ENCODE measurements around the gene TRERF1.

The TRERF1 gene

DNA sequence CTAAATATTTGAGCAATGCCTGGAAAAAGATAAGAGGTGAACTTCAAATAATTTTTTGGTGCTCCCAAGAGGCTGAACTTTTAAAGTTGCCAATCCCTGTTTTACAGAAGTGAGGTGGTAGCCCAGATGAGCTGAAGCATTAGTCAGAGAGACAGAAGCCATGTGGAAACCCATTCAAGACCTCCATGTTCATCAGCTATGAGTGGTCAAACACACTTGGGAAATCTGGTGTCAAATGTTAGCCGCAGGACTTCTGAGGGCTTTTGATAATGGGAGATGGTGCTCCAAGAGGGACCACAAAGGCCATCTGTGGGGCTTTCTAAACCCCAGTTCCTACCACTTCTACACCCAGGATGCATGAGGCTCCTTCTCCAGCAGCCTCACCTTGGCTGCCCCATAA lies 156.5 kb downstream of the TRERF1 start:
- Histone ChIP-seq H3K9ac (0 out of 22 replicates have a peak overlapping the region, but pooled peaks of 1 of the 11 experiments have one; percentile 14), H4K20me1 (peaks cover 0 to 9% (median 0%) of the 10 kb centered on the region in 11 experiments; a peak in 2 of 22 replicates), H3K4me2 (peak overlapping the region in 9 of 11 experiments; percentile 17 to 82 (median 62); a peak in 15 of 22 replicates), H3K4me1 (peaks cover 23 to 48% (median 36%) of the 10 kb centered on the region in 10 experiments), H3K27ac (peak overlapping the region in 3 of 11 experiments; percentile 33 to 52 (median 47); a peak in 6 of 22 replicates), H3K27me3 (no peaks in the 10 kb centered on the region), H3K36me3 (peaks cover 22 to 94% (median 59%) of the 10 kb centered on the region in 11 experiments), H3K4me3 (no peak overlapping the region), H3K9me3 (replicated peaks in 1 of 11) (no peaks in the 10 kb centered on the region)
- TF ChIP-seq Cebpa-rat (IDR thresholded peaks at IDR 0.05): no peak

DNA sequence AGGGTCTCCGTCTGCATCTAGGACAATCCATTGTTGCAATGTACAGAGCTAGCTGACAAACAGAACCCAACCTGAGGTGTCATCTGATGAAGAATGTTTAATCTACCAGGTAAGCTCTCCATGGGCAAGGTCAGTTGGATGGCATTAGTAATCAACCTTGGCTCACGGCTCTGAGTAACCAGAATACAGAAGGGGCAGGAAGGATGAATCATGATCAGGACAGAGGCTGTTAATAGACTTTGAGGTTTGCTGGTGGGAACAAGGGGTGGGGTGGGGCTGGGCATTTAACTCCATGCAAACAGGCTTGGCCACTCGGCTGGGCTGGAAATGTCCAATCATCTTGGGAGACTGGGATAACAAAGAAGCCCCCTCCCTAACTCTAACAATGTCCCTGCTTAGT lies 157.0 kb downstream of the TRERF1 start:
- Histone ChIP-seq H3K9me3 (replicated peaks in 1 of 11) (no peaks in the 10 kb centered on the region), H4K20me1 (peaks cover 0 to 6% (median 0%) of the 10 kb centered on the region in 11 experiments; a peak in 2 of 22 replicates), H3K27me3 (no peaks in the 10 kb centered on the region), H3K4me3 (no peak overlapping the region), H3K9ac (no peak overlapping the region), H3K4me2 (peak overlapping the region in 9 of 11 experiments; percentile 10 to 82 (median 62); a peak in 16 of 22 replicates), H3K36me3 (peaks cover 20 to 94% (median 59%) of the 10 kb centered on the region in 11 experiments), H3K27ac (peak overlapping the region in 3 of 11 experiments; percentile 33 to 52 (median 47); a peak in 6 of 22 replicates), H3K4me1 (peaks cover 23 to 48% (median 36%) of the 10 kb centered on the region in 10 experiments)
- no peak for TF ChIP-seq Cebpa-rat (IDR thresholded peaks at IDR 0.05)

DNA sequence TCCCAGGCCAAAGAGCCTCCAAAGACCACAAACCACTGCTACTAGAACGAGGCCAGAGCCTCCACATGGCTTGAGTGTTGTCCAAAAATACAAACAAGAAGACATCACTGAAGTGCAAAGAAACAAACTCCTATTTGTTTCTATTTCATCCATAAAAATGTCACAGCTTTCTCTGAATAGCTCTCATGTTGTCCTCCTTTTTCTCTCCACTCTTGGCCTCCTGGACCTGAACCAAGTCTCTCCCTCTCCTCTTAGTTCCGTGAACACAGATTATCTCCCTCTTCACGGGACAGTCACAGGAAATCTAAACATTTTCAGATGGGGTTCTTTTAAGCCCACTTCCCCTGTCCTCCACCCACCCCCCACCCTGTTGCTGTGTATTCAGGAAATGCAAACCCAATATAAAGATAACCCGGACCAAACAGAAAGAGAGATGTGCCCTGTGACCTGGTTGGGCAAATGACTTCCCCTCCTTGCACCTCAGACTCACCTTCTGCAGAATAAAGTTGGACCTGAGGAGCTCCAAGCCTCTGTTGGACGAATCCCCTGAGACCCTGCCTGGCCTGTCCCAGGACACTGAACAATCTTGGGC lies 158.2 kb downstream of the TRERF1 start:
- no peak overlapping the region for H3K9ac ChIP-seq
- peak overlapping the region; percentile 45 to 82 (median 64) for H3K4me2 ChIP-seq
- H3K27me3 ChIP-seq: no peaks in the 10 kb centered on the region
- peaks cover 0 to 2% (median 0%) of the 10 kb centered on the region in 11 experiments; a peak in 1 of 22 replicates for H3K9me3 ChIP-seq (replicated peaks in 1 of 11)
- H3K36me3 ChIP-seq: peaks cover 11 to 89% (median 60%) of the 10 kb centered on the region in 11 experiments; a peak in 20 of 22 replicates
- peaks cover 23 to 48% (median 36%) of the 10 kb centered on the region in 10 experiments for H3K4me1 ChIP-seq
- no peak for TF ChIP-seq Cebpa-rat (IDR thresholded peaks at IDR 0.05)
- H3K27ac ChIP-seq: peak overlapping the region in 5 of 11 experiments; percentile 15 to 59 (median 37); a peak in 4 of 22 replicates
- peaks cover 0 to 5% (median 0%) of the 10 kb centered on the region in 11 experiments; a peak in 2 of 22 replicates for H4K20me1 ChIP-seq
- no peak overlapping the region for H3K4me3 ChIP-seq

DNA sequence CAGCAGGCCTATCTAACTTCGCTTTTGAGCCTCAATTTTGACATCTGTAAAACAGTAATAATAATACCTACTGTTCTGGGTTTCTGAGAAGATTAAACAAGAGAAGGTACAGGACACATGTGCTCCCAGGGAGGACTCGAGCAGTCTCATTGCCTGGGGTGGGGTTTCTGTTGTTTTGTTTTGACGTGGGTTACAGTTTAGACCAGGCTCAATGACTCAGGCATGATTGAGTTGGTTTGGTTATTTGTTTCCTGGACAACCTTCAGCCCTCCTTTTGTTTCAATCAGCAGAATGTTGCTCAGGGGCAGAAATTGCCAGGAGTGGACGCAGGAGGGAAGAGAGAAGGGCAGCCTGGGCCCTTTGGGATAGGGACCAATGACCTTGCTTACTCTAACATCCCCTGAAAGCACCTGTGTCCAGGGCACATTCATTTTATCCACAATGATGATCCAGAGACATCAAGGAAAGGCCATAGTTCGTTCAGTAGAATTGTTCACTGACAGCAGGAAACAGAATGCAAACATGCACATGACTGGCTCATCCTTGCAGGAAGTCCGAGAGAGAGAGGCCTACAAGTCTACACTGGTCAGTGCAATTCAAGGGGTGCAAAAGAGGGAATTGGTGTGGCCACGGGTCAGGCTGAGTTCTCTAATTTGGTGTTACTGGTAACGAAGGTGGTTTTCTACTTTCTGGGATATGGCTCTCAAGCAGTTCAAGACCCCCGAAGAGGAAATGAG lies 159.6 kb downstream of the TRERF1 start:
- peaks cover 4 to 15% (median 9%) of the 10 kb centered on the region in 11 experiments; a peak in 21 of 22 replicates for H3K9me3 ChIP-seq (replicated peaks in 1 of 11)
- H3K4me2 ChIP-seq: peak overlapping the region in 5 of 11 experiments; percentile 13 to 75 (median 42); a peak in 8 of 22 replicates
- no peaks in the 10 kb centered on the region for H3K27me3 ChIP-seq
- H3K27ac ChIP-seq: peak overlapping the region in 2 of 11 experiments; percentile 27 to 59; a peak in 4 of 22 replicates
- no peak overlapping the region for H3K4me3 ChIP-seq
- no peak for TF ChIP-seq Cebpa-rat (IDR thresholded peaks at IDR 0.05)
- H3K4me1 ChIP-seq: peaks cover 23 to 48% (median 36%) of the 10 kb centered on the region in 10 experiments
- peaks cover 0 to 5% (median 0%) of the 10 kb centered on the region in 11 experiments; a peak in 2 of 22 replicates for H4K20me1 ChIP-seq
- peak overlapping the region in 1 of 11 experiments; percentile 12; a peak in 1 of 22 replicates for H3K9ac ChIP-seq
- H3K36me3 ChIP-seq: peaks cover 6 to 85% (median 59%) of the 10 kb centered on the region in 11 experiments; a peak in 19 of 22 replicates

DNA sequence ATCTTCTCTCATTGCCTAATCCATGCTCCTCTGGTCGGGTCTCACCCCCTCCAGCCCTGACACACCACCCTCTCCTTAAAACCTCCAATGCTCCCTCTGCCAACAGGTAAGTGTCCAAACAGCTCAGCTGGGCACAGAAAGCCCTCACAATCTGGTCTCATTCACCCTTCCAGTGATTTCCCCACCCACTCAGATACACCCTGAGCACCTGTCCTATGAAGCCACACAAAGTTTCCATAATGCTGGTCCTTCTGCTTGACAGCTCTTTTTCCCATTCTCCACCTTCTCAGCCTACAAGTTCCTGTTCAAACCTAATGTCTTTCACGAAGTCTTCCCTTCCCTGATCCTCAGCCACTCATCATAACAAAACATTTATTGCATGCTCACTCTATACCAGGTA lies 164.0 kb downstream of the TRERF1 start:
- no peak overlapping the region for H3K4me3 ChIP-seq
- peaks cover 0 to 5% (median 0%) of the 10 kb centered on the region in 11 experiments; a peak in 1 of 22 replicates for H4K20me1 ChIP-seq
- H3K9me3 ChIP-seq (replicated peaks in 1 of 11): peaks cover 10 to 21% (median 16%) of the 10 kb centered on the region in 11 experiments
- no peak overlapping the region for H3K9ac ChIP-seq
- H3K27me3 ChIP-seq: no peaks in the 10 kb centered on the region
- H3K36me3 ChIP-seq: peaks cover 10 to 59% (median 45%) of the 10 kb centered on the region in 11 experiments; a peak in 18 of 22 replicates
- no peak for TF ChIP-seq Cebpa-rat (IDR thresholded peaks at IDR 0.05)
- H3K27ac ChIP-seq: no peak overlapping the region
- no peak overlapping the region for H3K4me2 ChIP-seq
- peaks cover 0 to 16% (median 5%) of the 10 kb centered on the region in 10 experiments; a peak in 12 of 20 replicates for H3K4me1 ChIP-seq

DNA sequence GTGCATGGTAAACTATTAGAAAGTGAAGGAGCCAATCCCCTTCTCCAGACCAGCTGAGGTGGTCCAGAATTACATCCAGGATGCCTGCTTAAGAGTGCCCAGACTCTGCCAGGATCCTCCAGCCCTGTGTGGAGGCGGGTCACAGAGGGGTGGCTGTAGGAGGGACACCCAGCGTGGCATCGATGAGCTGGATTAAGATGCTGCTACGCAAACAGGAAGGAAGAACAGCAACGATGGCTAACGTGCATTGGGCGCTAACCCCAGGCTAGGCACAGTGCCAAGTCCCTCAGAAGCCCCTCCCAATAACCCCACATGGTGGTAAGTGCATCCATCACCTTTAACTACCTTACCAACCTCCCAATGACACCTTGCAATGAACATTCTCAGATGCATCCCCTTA lies 170.2 kb downstream of the TRERF1 start:
- Histone ChIP-seq H3K4me3 (no peak overlapping the region), H3K9me3 (replicated peaks in 1 of 11) (peaks cover 0 to 13% (median 7%) of the 10 kb centered on the region in 11 experiments; a peak in 11 of 22 replicates), H3K27ac (0 out of 22 replicates have a peak overlapping the region, but pooled peaks of 1 of the 11 experiments have one; percentile 6), H3K4me1 (peaks cover 3 to 52% (median 47%) of the 10 kb centered on the region in 10 experiments; a peak in 19 of 20 replicates), H3K27me3 (no peaks in the 10 kb centered on the region), H3K4me2 (peak overlapping the region; percentile 4 to 48 (median 29); a peak in 11 of 22 replicates), H3K9ac (no peak overlapping the region), H4K20me1 (peaks cover 0 to 11% (median 0%) of the 10 kb centered on the region in 11 experiments; a peak in 2 of 22 replicates), H3K36me3 (peaks cover 4 to 50% (median 29%) of the 10 kb centered on the region in 11 experiments; a peak in 15 of 22 replicates)
- no peak for TF ChIP-seq Cebpa-rat (IDR thresholded peaks at IDR 0.05)

DNA sequence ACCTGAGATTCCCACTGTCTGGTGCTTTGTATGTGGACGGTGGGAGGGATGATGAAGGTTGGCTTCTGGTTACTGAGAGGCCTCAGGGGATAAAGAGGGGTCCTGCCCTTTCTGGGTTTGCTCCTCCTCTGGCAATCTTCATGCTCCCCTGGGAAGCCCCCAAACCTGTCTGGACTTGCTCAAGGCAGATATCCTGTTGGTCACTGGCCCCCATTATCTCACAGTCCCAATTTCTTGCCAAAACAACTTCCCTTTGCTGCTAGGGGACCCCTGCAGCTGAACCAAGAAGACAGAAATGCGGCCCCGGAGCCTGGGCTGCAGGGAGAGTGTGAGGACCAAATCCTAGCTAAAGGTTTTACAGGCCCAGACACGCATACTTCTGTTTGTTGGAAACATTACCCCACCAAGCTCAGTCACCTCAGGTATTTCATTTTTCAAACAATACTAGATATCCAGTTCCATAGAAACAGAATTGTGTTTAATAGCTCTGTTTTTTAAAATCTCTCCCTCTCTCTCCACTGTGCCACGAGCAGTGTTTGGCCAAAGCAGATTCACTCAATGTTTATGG lies 170.7 kb downstream of the TRERF1 start:
- Histone ChIP-seq H3K27me3 (no peaks in the 10 kb centered on the region), H3K4me1 (peaks cover 3 to 57% (median 52%) of the 10 kb centered on the region in 10 experiments; a peak in 19 of 20 replicates), H4K20me1 (peaks cover 0 to 11% (median 0%) of the 10 kb centered on the region in 11 experiments; a peak in 2 of 22 replicates), H3K9ac (no peak overlapping the region), H3K27ac (peak overlapping the region in 1 of 11 experiments; percentile 6; a peak in 2 of 22 replicates), H3K9me3 (replicated peaks in 1 of 11) (peaks cover 0 to 13% (median 7%) of the 10 kb centered on the region in 11 experiments; a peak in 11 of 22 replicates), H3K36me3 (peaks cover 4 to 53% (median 29%) of the 10 kb centered on the region in 11 experiments; a peak in 15 of 22 replicates), H3K4me2 (peak overlapping the region in 7 of 11 experiments; percentile 10 to 42 (median 17); a peak in 5 of 22 replicates), H3K4me3 (no peak overlapping the region)
- no peak for TF ChIP-seq Cebpa-rat (IDR thresholded peaks at IDR 0.05)
